ENCODE results near the gene TNIK. TPM values are rescaled to one million over a fixed set of nuclear protein-coding genes. Genes with fewer than 3 reads are reported as not detected.
A peak's percentile ranks its signal among the peaks of the same experiment; 100 is the strongest.

Gene TNIK
- total RNA-seq, 6 experiments from 2014 or later, result 10.6 to 17.2 (median 11.8) TPM

DNA sequence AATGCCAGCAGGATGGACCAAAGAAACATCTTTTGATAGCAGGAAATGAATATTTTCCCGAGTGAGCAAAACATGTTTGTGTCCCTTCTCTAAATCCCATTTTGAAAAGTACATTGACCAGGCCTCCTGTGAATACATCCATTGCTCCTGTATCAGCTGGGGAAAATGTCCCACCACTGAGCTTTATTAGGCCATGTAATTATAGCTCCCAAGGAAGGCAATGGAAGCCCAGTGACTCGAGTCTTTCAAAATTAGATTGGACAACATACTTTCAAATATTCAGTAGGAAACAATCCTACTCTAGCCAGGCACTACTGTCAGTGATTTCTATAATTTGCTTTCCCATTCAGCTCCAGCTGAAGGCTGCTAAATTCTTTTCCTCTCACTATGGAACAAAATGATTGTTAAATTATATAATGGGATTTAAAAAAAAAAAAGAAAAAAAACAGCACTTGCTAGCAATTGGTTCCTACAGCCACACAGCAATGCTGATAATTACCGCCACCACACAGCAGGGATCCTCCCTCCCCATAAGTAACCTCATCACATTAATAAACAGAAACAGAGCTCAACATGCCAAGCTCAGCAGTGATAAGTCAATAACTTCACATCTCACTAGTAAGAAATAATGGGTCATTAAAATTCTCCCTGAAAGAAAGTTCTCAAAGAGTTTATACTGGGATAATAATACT, 261.3 kb downstream of the TNIK start:
- TF ChIP-seq, protein P1, sequence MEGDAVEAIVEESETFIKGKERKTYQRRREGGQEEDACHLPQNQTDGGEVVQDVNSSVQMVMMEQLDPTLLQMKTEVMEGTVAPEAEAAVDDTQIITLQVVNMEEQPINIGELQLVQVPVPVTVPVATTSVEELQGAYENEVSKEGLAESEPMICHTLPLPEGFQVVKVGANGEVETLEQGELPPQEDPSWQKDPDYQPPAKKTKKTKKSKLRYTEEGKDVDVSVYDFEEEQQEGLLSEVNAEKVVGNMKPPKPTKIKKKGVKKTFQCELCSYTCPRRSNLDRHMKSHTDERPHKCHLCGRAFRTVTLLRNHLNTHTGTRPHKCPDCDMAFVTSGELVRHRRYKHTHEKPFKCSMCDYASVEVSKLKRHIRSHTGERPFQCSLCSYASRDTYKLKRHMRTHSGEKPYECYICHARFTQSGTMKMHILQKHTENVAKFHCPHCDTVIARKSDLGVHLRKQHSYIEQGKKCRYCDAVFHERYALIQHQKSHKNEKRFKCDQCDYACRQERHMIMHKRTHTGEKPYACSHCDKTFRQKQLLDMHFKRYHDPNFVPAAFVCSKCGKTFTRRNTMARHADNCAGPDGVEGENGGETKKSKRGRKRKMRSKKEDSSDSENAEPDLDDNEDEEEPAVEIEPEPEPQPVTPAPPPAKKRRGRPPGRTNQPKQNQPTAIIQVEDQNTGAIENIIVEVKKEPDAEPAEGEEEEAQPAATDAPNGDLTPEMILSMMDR (IDR thresholded peaks at IDR 0.05), result no peak
- Mint-ChIP-seq H3K27ac (no peak overlapping the region), H3K27me3 (ENCODE audit: insufficient read depth) (no peaks in the 10 kb centered on the region), H3K9me3 (no peaks in the 10 kb centered on the region), H3K36me3 (ENCODE audit: low read depth) (peaks cover 15% of the 10 kb centered on the region), H3K4me3 (no peak overlapping the region), H3K4me1 (ENCODE audit: low read depth) (peaks cover 40% of the 10 kb centered on the region)
- no peak for DNase-seq

DNA sequence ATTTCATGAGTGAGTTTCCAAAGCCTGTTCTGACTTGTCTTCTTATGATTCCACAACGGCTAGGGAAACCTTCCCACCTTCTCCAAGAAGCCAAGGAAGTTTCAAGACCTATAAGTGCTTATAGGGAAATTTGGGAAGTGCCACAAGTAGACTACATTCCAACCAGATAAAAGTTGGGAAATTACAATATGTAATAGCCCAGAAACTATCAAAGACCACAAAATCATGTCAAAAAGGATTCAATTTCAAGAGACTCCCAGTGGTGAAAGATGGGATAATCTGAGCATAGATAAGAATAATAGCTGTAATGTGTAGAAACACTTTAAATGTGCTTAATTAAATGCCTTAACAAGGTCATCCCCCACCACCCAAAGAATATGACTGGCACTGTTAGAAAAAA, 264.5 kb downstream of the TNIK start:
- H3K27ac Mint-ChIP-seq, result no peak overlapping the region
- TF ChIP-seq, protein P1 (IDR thresholded peaks at IDR 0.05), result peak; percentile 58
- peaks cover 69% of the 10 kb centered on the region for H3K4me1 Mint-ChIP-seq (ENCODE audit: low read depth)
- H3K4me3 Mint-ChIP-seq, result no peak overlapping the region
- H3K27me3 Mint-ChIP-seq (ENCODE audit: insufficient read depth), result peaks cover 2% of the 10 kb centered on the region; the same call in 1 of the 2 replicates
- no peak for DNase-seq
- no peaks in the 10 kb centered on the region for H3K9me3 Mint-ChIP-seq
- H3K36me3 Mint-ChIP-seq (ENCODE audit: low read depth), result peaks cover 15% of the 10 kb centered on the region

DNA sequence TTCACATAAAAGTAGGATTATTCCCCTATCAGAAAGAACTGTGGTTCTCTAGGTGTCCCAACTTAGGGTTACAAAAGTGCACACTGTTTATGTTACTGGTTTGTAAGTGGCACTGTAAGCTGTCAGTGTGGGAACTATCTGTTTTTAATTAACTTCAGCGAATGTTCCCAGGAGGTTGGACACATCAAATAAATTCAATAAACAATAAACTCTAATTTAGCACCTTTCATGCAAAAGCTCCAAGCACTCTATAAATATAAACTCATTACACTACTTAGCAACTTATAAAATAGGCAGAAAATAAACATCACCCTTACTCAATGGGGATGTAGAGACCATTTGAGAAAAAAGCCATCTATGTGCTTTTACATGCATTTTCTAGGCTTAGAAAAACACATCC, 265.2 kb downstream of the TNIK start:
- no peak for DNase-seq
- H3K27ac Mint-ChIP-seq, result no peak overlapping the region
- peaks cover 2% of the 10 kb centered on the region; the same call in 1 of the 2 replicates for H3K27me3 Mint-ChIP-seq (ENCODE audit: insufficient read depth)
- H3K9me3 Mint-ChIP-seq, result no peaks in the 10 kb centered on the region
- H3K36me3 Mint-ChIP-seq (ENCODE audit: low read depth), result peaks cover 13% of the 10 kb centered on the region
- TF ChIP-seq, protein P1 (IDR thresholded peaks at IDR 0.05), result no peak
- H3K4me1 Mint-ChIP-seq (ENCODE audit: low read depth), result peaks cover 68% of the 10 kb centered on the region
- no peak overlapping the region for H3K4me3 Mint-ChIP-seq

DNA sequence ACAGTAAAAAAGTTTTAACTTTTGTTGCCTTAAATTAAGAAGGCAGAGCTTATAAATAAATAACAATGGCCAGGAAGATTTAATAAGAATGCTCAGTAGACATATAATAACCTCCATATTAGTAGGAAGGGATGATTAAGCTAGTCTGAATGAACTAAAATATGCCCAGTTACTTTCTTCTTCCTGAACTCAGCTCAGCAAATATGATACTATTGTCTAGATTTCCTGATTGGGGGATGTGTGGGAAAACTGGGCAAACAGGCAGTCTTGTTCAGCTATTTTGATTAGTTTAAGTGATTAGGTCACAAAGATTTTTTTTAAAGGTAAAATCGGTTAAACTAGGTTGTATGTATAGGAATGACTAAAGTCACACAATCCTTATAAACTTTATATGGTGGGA, 266.5 kb downstream of the TNIK start:
- Mint-ChIP-seq H3K9me3 (no peaks in the 10 kb centered on the region), H3K27me3 (ENCODE audit: insufficient read depth) (peaks cover 2% of the 10 kb centered on the region; the same call in 1 of the 2 replicates), H3K4me3 (peak overlapping the region; percentile 6; the same call in 1 of the 2 replicates), H3K27ac (0 out of 2 replicates have a peak overlapping the region, but pooled peaks have one; percentile 6), H3K36me3 (ENCODE audit: low read depth) (peaks cover 9% of the 10 kb centered on the region), H3K4me1 (ENCODE audit: low read depth) (peaks cover 64% of the 10 kb centered on the region)
- TF ChIP-seq, protein P1 (IDR thresholded peaks at IDR 0.05), result no peak
- DNase-seq, result no peak

DNA sequence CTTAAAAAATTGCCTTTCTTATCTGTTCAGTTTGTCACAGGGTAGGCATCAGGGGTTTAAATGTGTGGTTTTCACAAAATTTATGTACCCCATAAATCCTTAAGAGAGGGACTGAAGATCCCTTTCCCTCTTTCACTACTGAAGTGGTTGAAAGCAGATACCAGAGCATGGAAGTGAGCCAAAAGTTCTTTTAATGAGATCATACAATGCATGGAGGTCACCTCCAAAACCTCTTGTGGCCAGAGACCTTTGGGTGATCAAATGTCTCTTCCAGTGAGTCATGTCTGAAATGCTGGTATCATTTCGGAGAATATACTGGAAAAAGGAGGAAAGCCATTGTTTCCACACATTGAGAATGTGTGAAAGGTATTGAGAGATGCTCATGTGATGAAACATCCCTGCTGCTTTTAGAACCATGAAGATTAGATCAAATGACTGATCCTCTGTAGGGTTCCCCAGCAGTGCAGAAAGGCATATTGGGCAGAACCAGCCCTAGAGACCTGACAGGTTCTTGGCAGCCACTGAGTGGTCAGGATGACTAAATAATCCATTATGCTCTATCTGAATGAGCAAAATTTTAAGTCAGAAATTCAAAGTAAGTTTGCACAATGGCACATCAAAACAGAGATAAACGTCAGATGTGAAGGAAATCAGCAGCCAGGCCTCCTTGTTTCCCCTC, 267.9 kb downstream of the TNIK start:
- H3K4me1 Mint-ChIP-seq (ENCODE audit: low read depth), result peaks cover 55% of the 10 kb centered on the region
- peak overlapping the region; percentile 69 for H3K27ac Mint-ChIP-seq
- DNase-seq, result peak; percentile 96
- H3K27me3 Mint-ChIP-seq (ENCODE audit: insufficient read depth), result peaks cover 2% of the 10 kb centered on the region; the same call in 1 of the 2 replicates
- H3K36me3 Mint-ChIP-seq (ENCODE audit: low read depth), result peaks cover 4% of the 10 kb centered on the region; the same call in 1 of the 2 replicates
- peak overlapping the region; percentile 62 for H3K4me3 Mint-ChIP-seq
- TF ChIP-seq, protein P1 (IDR thresholded peaks at IDR 0.05), result no peak
- no peaks in the 10 kb centered on the region for H3K9me3 Mint-ChIP-seq

Data from HFFc6 (cell line).